Measurements from ENCODE around the gene E2F1. TPM values are rescaled to one million over a fixed set of nuclear protein-coding genes. Genes with fewer than 3 reads are reported as not detected.
A peak's percentile ranks its signal among the peaks of the same experiment; 100 is the strongest.

Gene E2F1
- total RNA-seq, 2 donors from 2014 or later, result 26.9 to 33.7 TPM

- Histone ChIP-seq H3K9ac (ENCODE audit: extremely low read depth, low read length, poor library complexity, severe bottlenecking) (no peak overlapping the region), H3K4me1 (ENCODE audit: control insufficient read depth, insufficient read depth, low read length) (peaks cover 13% of the 10 kb centered on the region), H3K36me3 (ENCODE audit: control insufficient read depth, insufficient read depth, low read length) (peaks cover 24% of the 10 kb centered on the region), H3K9me3 (ENCODE audit: control insufficient read depth, low read length) (no peaks in the 10 kb centered on the region), H3K27me3 (ENCODE audit: control insufficient read depth, insufficient read depth, low read length, poor library complexity, severe bottlenecking) (no peaks in the 10 kb centered on the region), H3K27ac (ENCODE audit: low read depth, low read length) (no peak overlapping the region), H3K4me3 (ENCODE audit: low read length) (no peak overlapping the region)
- Mint-ChIP-seq H3K4me3 (no peak overlapping the region), H3K27ac (no peak overlapping the region), H3K36me3 (ENCODE audit: low read depth) (peaks cover 39% of the 10 kb centered on the region), H3K27me3 (ENCODE audit: insufficient read depth) (no peaks in the 10 kb centered on the region), H3K4me1 (peaks cover 29% of the 10 kb centered on the region), H3K9me3 (no peaks in the 10 kb centered on the region)
- TF ChIP-seq CTCF (conservative IDR thresholded peaks at IDR 0.05), result no peak
- 94 to 95% methylated on average over 25 to 30 of the region's 31 CpGs for WGBS, 2 experiments (ENCODE audit: insufficient coverage in 1 of 2, insufficient read length in 1 of 2)
- DNase-seq, result peak; percentile 46
Measured at GRCh38 chr20:33676652-33677645, 9.2 kb downstream of the E2F1 start.

GRCh38 chr20:33676121-33676520, 10.1 kb downstream of the E2F1 start:
- Mint-ChIP-seq H3K27ac (no peak overlapping the region), H3K4me3 (no peak overlapping the region), H3K36me3 (ENCODE audit: low read depth) (peaks cover 46% of the 10 kb centered on the region), H3K4me1 (peaks cover 30% of the 10 kb centered on the region), H3K9me3 (no peaks in the 10 kb centered on the region), H3K27me3 (ENCODE audit: insufficient read depth) (no peaks in the 10 kb centered on the region)
- Histone ChIP-seq H3K27me3 (ENCODE audit: control insufficient read depth, insufficient read depth, low read length, poor library complexity, severe bottlenecking) (no peaks in the 10 kb centered on the region), H3K4me1 (ENCODE audit: control insufficient read depth, insufficient read depth, low read length) (peaks cover 13% of the 10 kb centered on the region), H3K9ac (ENCODE audit: extremely low read depth, low read length, poor library complexity, severe bottlenecking) (no peak overlapping the region), H3K36me3 (ENCODE audit: control insufficient read depth, insufficient read depth, low read length) (peaks cover 27% of the 10 kb centered on the region), H3K9me3 (ENCODE audit: control insufficient read depth, low read length) (no peaks in the 10 kb centered on the region), H3K27ac (ENCODE audit: low read depth, low read length) (no peak overlapping the region), H3K4me3 (ENCODE audit: low read length) (no peak overlapping the region)
- WGBS, 2 experiments (ENCODE audit: insufficient coverage in 1 of 2, insufficient read length in 1 of 2), result 93 to 98% methylated on average over 7 to 11 of the region's 11 CpGs
- TF ChIP-seq CTCF (conservative IDR thresholded peaks at IDR 0.05), result no peak
- DNase-seq, result no peak

- no peak for DNase-seq
- no peaks in the 10 kb centered on the region for H3K9me3 ChIP-seq (ENCODE audit: control insufficient read depth, low read length)
- peaks cover 13% of the 10 kb centered on the region for H3K4me1 ChIP-seq (ENCODE audit: control insufficient read depth, insufficient read depth, low read length)
- no peaks in the 10 kb centered on the region for H3K27me3 Mint-ChIP-seq (ENCODE audit: insufficient read depth)
- 51 to 60% methylated on average over 12 to 15 of the region's 16 CpGs for WGBS, 2 experiments (ENCODE audit: insufficient coverage in 1 of 2, insufficient read length in 1 of 2)
- H3K27me3 ChIP-seq (ENCODE audit: control insufficient read depth, insufficient read depth, low read length, poor library complexity, severe bottlenecking), result no peaks in the 10 kb centered on the region
- no peak overlapping the region for H3K9ac ChIP-seq (ENCODE audit: extremely low read depth, low read length, poor library complexity, severe bottlenecking)
- H3K36me3 ChIP-seq (ENCODE audit: control insufficient read depth, insufficient read depth, low read length), result peaks cover 29% of the 10 kb centered on the region
- peak overlapping the region; percentile 93 for H3K4me3 Mint-ChIP-seq
- peak overlapping the region; percentile 20 for H3K27ac Mint-ChIP-seq
- peaks cover 53% of the 10 kb centered on the region for H3K36me3 Mint-ChIP-seq (ENCODE audit: low read depth)
- peaks cover 30% of the 10 kb centered on the region for H3K4me1 Mint-ChIP-seq
- H3K4me3 ChIP-seq (ENCODE audit: low read length), result peak overlapping the region; percentile 82
- peak overlapping the region; percentile 72 for H3K27ac ChIP-seq (ENCODE audit: low read depth, low read length)
- no peak for TF ChIP-seq CTCF (conservative IDR thresholded peaks at IDR 0.05)
- no peaks in the 10 kb centered on the region for H3K9me3 Mint-ChIP-seq
Measured at GRCh38 chr20:33675136-33675959, 10.8 kb downstream of the E2F1 start.
